Natural killer cell (primary cell): ENCODE measurements around the gene ZSWIM6. TPM values are rescaled to one million over a fixed set of nuclear protein-coding genes. Genes with fewer than 3 reads are reported as not detected.

Experiments
- ATAC-seq, 3 donors: fragments of 150-1000 bp in 2 of 3; fragments of 200-7000 bp in 1 of 3; cut with Tn5 transposase; 1 replicate in 1 of 3; 2 replicates in 2 of 3; pipeline ENCODE4 v1.10.0; 2021; ENCODE audit warnings: mild to moderate bottlenecking in 2 of 3, moderate library complexity in 2 of 3
- DNase-seq, 2 donors: peaks; one replicate each; pipeline versions ENCODE4 v3.0.0 to v3.0.0-alpha.2; 2013 to 2021; ENCODE audit warnings: mixed read lengths in 1 of 2
- H3K27ac ChIP-seq: one replicate; pipeline ENCODE4 v1.5.1; 2013; ENCODE audit warnings: mild to moderate bottlenecking, low read length
- H3K27me3 ChIP-seq: one replicate; pipeline ENCODE4 v1.6.1; 2013; ENCODE audit warnings: low read length; ENCODE audit not compliant: control insufficient read depth, insufficient read depth
- H3K36me3 ChIP-seq: one replicate; pipeline ENCODE4 v1.6.1; 2013; ENCODE audit warnings: low read length; ENCODE audit not compliant: control insufficient read depth, insufficient read depth
- H3K4me1 ChIP-seq: one replicate; pipeline ENCODE4 v1.6.1; 2013; ENCODE audit warnings: low read length; ENCODE audit not compliant: control insufficient read depth, insufficient read depth
- H3K4me3 ChIP-seq: one replicate; pipeline ENCODE4 v1.5.1; 2013; ENCODE audit warnings: low read length
- H3K9me3 ChIP-seq: one replicate; pipeline ENCODE4 v1.6.1; 2013; ENCODE audit warnings: low read length; ENCODE audit not compliant: control insufficient read depth, insufficient read depth
- H3K27ac Mint-ChIP-seq, 2 donors: one replicate each; pipeline ENCODE4 v1.8.0; 2022; ENCODE audit warnings: mild to moderate bottlenecking in 2 of 2, mixed read lengths in 2 of 2, moderate library complexity in 1 of 2
- H3K27me3 Mint-ChIP-seq, 2 donors: one replicate each; pipeline ENCODE4 v1.8.0; 2022; ENCODE audit warnings: low read depth in 2 of 2, mixed read lengths in 2 of 2
- H3K36me3 Mint-ChIP-seq: one replicate; pipeline ENCODE4 v1.8.0; 2022; ENCODE audit warnings: mixed read lengths
- H3K4me1 Mint-ChIP-seq, 2 donors: one replicate each; pipeline ENCODE4 v1.8.0; 2022; ENCODE audit warnings: mixed read lengths in 2 of 2
- H3K4me3 Mint-ChIP-seq: one replicate; pipeline ENCODE4 v1.8.0; 2022; ENCODE audit warnings: mild to moderate bottlenecking, moderate library complexity, mixed read lengths
- H3K9me3 Mint-ChIP-seq, 2 donors: one replicate each; pipeline ENCODE4 v1.8.0; 2022; ENCODE audit warnings: mixed read lengths in 2 of 2
- CTCF ChIP-seq: fragments of 200-600 bp; IDR thresholded peaks from one replicate; pipeline ENCODE4 v1.8.0; 2022; ENCODE audit warnings: antibody characterized with exemption
- WGBS: methylation state at CpG from one replicate; pipeline ENCODE4 v1.1.7; 2013; ENCODE audit warnings: missing lambda C conversion rate; ENCODE audit not compliant: insufficient coverage; 5-methylcytosine and 5-hydroxymethylcytosine counted together
- intact Hi-C: fragments of 100-400 bp; cut with micrococcal nuclease; formaldehyde crosslinking; loops from one replicate; pipeline ENCODE4 v1.14.2; 2022
- total RNA-seq, 4 donors: library from RNA; stranded (reverse); fragments of 120-200 nt in 1 of 4; gene quantifications; one replicate each; pipeline versions ENCODE4 v1.2.3 to v1.2.4, GENCODE V29; 2013 to 2022

ZSWIM6 gene
- total RNA-seq, 3 donors from 2014 or later (not counting 1 experiment from before 2014, with no cell fraction given), result 8.7 to 11.4 (median 10.5) TPM

DNA sequence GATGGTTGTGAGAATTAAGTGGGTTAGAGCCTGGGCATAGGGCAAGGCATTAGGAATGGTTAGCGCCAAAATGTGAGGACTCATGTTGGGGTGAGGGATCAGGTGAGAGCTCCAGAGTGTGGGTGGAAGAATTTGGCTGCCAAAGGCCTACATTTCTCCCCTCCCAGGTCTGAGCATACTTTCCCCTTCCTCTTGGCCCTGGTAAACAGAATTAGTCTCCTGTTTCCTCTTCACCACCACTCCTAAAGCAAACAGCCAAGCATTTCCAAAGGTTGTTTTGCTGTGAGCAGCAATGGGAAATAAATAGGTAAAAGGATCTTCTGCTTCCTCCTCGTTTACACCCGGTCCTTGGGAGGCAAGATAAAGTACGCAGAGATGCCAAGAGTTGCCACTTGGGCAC lies 132.5 kb downstream of the ZSWIM6 start:
- H3K36me3 ChIP-seq, result no peaks in the 10 kb centered on the region
- no peak for TF ChIP-seq CTCF
- Mint-ChIP-seq H3K27ac (no peak overlapping the region), H3K4me1 (peaks cover 25 to 30% of the 10 kb centered on the region in 2 donors), H3K9me3 (no peaks in the 10 kb centered on the region), H3K27me3 (no peaks in the 10 kb centered on the region), H3K4me3 (no peak overlapping the region), H3K36me3 (no peaks in the 10 kb centered on the region)
- H3K27me3 ChIP-seq, result no peaks in the 10 kb centered on the region
- WGBS, result 96% methylated on average over 4 of the region's 4 CpGs
- no peaks in the 10 kb centered on the region for H3K4me1 ChIP-seq
- H3K4me3 ChIP-seq, result no peak overlapping the region
- DNase-seq (no peak), ATAC-seq (no peak)
- no peaks in the 10 kb centered on the region for H3K9me3 ChIP-seq
- intact Hi-C loops, result no loop called here
- no peak overlapping the region for H3K27ac ChIP-seq

DNA sequence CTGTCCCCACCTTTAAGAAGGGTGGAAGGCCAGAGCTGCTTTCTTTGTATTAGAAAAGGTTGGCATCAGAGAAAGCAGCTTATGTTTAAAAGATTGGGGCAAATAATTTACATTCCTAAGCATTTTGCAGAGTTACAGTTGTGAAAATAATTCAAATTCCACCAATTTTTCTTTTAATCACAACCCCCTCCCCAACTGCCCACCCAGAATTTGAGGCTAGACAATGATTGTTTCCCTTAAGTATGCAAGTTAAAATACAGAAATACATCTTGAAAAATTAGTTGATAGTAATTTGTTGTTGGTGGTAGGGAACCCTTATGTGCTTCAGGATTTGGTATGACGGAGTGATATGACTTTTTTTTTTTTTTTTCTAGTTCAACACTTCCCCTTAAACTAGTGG lies 133.0 kb downstream of the ZSWIM6 start:
- Mint-ChIP-seq H3K9me3 (no peaks in the 10 kb centered on the region), H3K4me3 (no peak overlapping the region), H3K4me1 (peaks cover 29 to 34% of the 10 kb centered on the region in 2 donors), H3K27me3 (no peaks in the 10 kb centered on the region), H3K27ac (no peak overlapping the region), H3K36me3 (no peaks in the 10 kb centered on the region)
- intact Hi-C loops, result no loop called here
- Histone ChIP-seq H3K27me3 (no peaks in the 10 kb centered on the region), H3K4me1 (no peaks in the 10 kb centered on the region), H3K9me3 (no peaks in the 10 kb centered on the region), H3K4me3 (no peak overlapping the region), H3K27ac (no peak overlapping the region), H3K36me3 (no peaks in the 10 kb centered on the region)
- no peak for TF ChIP-seq CTCF
- no peak for DNase-seq
- WGBS, result no CpG with 5 or more reads among the region's 1 CpG
- ATAC-seq, result no peak

DNA sequence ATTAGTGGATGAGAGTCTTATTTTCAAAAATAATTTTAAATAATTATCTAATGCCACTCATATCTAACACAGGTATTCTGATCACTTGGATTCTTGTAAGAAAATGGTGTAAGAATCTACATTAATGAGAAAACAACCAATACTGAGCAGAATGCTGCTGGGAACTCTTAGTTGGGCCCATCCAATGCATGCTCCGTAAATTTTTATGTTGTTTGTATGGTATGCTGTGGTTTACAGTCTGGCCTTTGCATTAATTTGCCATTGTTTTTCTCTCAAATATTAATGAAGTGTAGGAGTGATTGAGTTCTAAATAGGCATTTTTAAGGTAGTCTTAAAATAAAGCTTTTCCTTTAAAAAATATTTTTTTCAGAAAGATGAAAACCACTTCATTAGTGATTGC lies 133.4 kb downstream of the ZSWIM6 start:
- Mint-ChIP-seq H3K9me3 (no peaks in the 10 kb centered on the region), H3K36me3 (no peaks in the 10 kb centered on the region), H3K27ac (no peak overlapping the region), H3K4me3 (no peak overlapping the region), H3K27me3 (no peaks in the 10 kb centered on the region), H3K4me1 (peaks cover 32 to 35% of the 10 kb centered on the region in 2 donors)
- intact Hi-C loops, result no loop called here
- Histone ChIP-seq H3K27ac (no peak overlapping the region), H3K9me3 (no peaks in the 10 kb centered on the region), H3K4me1 (no peaks in the 10 kb centered on the region), H3K4me3 (no peak overlapping the region), H3K27me3 (no peaks in the 10 kb centered on the region), H3K36me3 (no peaks in the 10 kb centered on the region)
- no peak for DNase-seq
- 100% methylated on average over 1 of the region's 1 CpG for WGBS
- no peak for TF ChIP-seq CTCF
- no peak for ATAC-seq

GRCh38 chr5:61466017-61466416 lies 134.0 kb downstream of the ZSWIM6 start:
- intact Hi-C loops, result no loop called here
- no peaks in the 10 kb centered on the region for H3K9me3 Mint-ChIP-seq
- no peak overlapping the region for H3K4me3 Mint-ChIP-seq
- H3K4me1 Mint-ChIP-seq, result peaks cover 37 to 39% of the 10 kb centered on the region in 2 donors
- H3K4me3 ChIP-seq, result no peak overlapping the region
- H3K27me3 ChIP-seq, result no peaks in the 10 kb centered on the region
- DNase-seq (no peak), ATAC-seq (no peak)
- H3K4me1 ChIP-seq, result no peaks in the 10 kb centered on the region
- 100% methylated on average over 1 of the region's 1 CpG for WGBS
- H3K27ac ChIP-seq, result no peak overlapping the region
- H3K27ac Mint-ChIP-seq, result no peak overlapping the region
- no peaks in the 10 kb centered on the region for H3K36me3 Mint-ChIP-seq
- H3K27me3 Mint-ChIP-seq, result no peaks in the 10 kb centered on the region
- TF ChIP-seq CTCF, result no peak
- H3K9me3 ChIP-seq, result no peaks in the 10 kb centered on the region
- no peaks in the 10 kb centered on the region for H3K36me3 ChIP-seq
